SK-N-SH treated with all-trans-retinoic acid at 6 μM for 48 hours (cell line): ENCODE data around the gene DPAGT1.

Experiments used
- ISL1 ChIP-seq: fragments of 250-450 bp; sonication (Bioruptor Pico); IDR thresholded peaks from 2 replicates; pipeline ENCODE4 v2.1.2; 2022; ENCODE audit warnings: mild to moderate bottlenecking, moderate library complexity
- TOX ChIP-seq: fragments of 250-450 bp; sonication (Bioruptor Pico); IDR thresholded peaks from 2 replicates; pipeline ENCODE4 v1.8.0; 2021; ENCODE audit warnings: mild to moderate bottlenecking, moderate library complexity, borderline replicate concordance
- ZFP30 ChIP-seq: fragments of 450-650 bp; formaldehyde crosslinking; IDR thresholded peaks from 2 replicates; pipeline ENCODE4 v1.5.0; 2022; ENCODE audit warnings: mild to moderate bottlenecking, moderate library complexity
- ZNF565 ChIP-seq: fragments of 450-650 bp; formaldehyde crosslinking; conservative IDR thresholded peaks from 2 replicates; pipeline ENCODE4 v1.5.0; 2020; ENCODE audit warnings: low read depth, mild to moderate bottlenecking, moderate library complexity
- ZNF8 ChIP-seq: fragments of 450-650 bp; formaldehyde crosslinking; IDR thresholded peaks from 2 replicates; pipeline ENCODE4 v1.5.0; 2020; ENCODE audit warnings: mild to moderate bottlenecking, moderate library complexity
- TF ChIP-seq, protein P1 (sequence below): fragments of 250-450 bp; sonication (Bioruptor Pico); IDR thresholded peaks from 2 replicates; pipeline ENCODE4 v1.8.0; 2020; ENCODE audit warnings: mild to moderate bottlenecking, moderate library complexity, borderline replicate concordance
- TF ChIP-seq, protein P2 (sequence below): fragments of 250-450 bp; sonication (Bioruptor Pico); IDR thresholded peaks from 2 replicates; pipeline ENCODE4 v1.5.1; 2020; ENCODE audit warnings: low read depth, mild to moderate bottlenecking, moderate library complexity
- TF ChIP-seq, protein P3 (sequence below): fragments of 250-450 bp; sonication (Bioruptor Pico); IDR thresholded peaks from 2 replicates; pipeline ENCODE4 v1.5.0; 2020; ENCODE audit warnings: mild to moderate bottlenecking, moderate library complexity
- TF ChIP-seq, protein P4 (sequence below): fragments of 250-450 bp; sonication (Bioruptor Pico); IDR thresholded peaks from 2 replicates; pipeline ENCODE4 v1.8.0; 2021; ENCODE audit warnings: low read depth, mild to moderate bottlenecking, moderate library complexity, borderline replicate concordance

DNA sequence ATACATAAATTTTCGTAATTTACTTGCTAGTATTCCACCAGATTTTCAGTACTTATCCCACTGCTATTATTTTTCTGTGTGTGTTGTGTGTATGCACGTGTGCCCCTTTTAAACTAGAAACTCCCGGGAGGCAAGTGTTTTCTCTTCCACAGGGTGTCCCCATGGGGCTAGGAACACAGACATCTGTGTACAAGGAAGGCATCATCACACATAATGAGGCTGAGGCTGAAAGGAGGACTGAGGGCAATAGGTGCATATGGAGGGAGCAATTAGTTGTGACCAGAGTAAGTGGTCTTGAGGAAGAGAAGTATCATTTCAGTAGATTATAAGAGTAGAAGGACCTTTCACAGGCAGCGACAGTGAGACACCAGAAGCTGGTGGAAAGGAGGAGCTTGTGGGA is 2.1 kb upstream of the DPAGT1 start:
- TF ChIP-seq, protein P1, sequence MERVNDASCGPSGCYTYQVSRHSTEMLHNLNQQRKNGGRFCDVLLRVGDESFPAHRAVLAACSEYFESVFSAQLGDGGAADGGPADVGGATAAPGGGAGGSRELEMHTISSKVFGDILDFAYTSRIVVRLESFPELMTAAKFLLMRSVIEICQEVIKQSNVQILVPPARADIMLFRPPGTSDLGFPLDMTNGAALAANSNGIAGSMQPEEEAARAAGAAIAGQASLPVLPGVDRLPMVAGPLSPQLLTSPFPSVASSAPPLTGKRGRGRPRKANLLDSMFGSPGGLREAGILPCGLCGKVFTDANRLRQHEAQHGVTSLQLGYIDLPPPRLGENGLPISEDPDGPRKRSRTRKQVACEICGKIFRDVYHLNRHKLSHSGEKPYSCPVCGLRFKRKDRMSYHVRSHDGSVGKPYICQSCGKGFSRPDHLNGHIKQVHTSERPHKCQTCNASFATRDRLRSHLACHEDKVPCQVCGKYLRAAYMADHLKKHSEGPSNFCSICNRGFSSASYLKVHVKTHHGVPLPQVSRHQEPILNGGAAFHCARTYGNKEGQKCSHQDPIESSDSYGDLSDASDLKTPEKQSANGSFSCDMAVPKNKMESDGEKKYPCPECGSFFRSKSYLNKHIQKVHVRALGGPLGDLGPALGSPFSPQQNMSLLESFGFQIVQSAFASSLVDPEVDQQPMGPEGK (CRISPR knock-in tag): no peak
- TF ChIP-seq ZNF8 (CRISPR knock-in tag) (no peak), TOX (CRISPR knock-in tag) (no peak), ZFP30 (no peak), ZNF565 (CRISPR knock-in tag) (no peak), ISL1 (CRISPR knock-in tag) (no peak)
- TF ChIP-seq, protein P2, sequence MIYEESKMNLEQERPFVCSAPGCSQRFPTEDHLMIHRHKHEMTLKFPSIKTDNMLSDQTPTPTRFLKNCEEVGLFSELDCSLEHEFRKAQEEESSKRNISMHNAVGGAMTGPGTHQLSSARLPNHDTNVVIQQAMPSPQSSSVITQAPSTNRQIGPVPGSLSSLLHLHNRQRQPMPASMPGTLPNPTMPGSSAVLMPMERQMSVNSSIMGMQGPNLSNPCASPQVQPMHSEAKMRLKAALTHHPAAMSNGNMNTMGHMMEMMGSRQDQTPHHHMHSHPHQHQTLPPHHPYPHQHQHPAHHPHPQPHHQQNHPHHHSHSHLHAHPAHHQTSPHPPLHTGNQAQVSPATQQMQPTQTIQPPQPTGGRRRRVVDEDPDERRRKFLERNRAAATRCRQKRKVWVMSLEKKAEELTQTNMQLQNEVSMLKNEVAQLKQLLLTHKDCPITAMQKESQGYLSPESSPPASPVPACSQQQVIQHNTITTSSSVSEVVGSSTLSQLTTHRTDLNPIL (CRISPR knock-in tag): no peak
- TF ChIP-seq, protein P3, sequence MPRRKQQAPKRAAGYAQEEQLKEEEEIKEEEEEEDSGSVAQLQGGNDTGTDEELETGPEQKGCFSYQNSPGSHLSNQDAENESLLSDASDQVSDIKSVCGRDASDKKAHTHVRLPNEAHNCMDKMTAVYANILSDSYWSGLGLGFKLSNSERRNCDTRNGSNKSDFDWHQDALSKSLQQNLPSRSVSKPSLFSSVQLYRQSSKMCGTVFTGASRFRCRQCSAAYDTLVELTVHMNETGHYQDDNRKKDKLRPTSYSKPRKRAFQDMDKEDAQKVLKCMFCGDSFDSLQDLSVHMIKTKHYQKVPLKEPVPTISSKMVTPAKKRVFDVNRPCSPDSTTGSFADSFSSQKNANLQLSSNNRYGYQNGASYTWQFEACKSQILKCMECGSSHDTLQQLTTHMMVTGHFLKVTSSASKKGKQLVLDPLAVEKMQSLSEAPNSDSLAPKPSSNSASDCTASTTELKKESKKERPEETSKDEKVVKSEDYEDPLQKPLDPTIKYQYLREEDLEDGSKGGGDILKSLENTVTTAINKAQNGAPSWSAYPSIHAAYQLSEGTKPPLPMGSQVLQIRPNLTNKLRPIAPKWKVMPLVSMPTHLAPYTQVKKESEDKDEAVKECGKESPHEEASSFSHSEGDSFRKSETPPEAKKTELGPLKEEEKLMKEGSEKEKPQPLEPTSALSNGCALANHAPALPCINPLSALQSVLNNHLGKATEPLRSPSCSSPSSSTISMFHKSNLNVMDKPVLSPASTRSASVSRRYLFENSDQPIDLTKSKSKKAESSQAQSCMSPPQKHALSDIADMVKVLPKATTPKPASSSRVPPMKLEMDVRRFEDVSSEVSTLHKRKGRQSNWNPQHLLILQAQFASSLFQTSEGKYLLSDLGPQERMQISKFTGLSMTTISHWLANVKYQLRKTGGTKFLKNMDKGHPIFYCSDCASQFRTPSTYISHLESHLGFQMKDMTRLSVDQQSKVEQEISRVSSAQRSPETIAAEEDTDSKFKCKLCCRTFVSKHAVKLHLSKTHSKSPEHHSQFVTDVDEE (CRISPR knock-in tag): no peak
- TF ChIP-seq, protein P4, sequence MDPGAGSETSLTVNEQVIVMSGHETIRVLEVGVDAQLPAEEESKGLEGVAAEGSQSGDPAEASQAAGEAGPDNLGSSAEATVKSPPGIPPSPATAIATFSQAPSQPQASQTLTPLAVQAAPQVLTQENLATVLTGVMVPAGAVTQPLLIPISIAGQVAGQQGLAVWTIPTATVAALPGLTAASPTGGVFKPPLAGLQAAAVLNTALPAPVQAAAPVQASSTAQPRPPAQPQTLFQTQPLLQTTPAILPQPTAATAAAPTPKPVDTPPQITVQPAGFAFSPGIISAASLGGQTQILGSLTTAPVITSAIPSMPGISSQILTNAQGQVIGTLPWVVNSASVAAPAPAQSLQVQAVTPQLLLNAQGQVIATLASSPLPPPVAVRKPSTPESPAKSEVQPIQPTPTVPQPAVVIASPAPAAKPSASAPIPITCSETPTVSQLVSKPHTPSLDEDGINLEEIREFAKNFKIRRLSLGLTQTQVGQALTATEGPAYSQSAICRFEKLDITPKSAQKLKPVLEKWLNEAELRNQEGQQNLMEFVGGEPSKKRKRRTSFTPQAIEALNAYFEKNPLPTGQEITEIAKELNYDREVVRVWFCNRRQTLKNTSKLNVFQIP: no peak
